HepG2 (cell line): ENCODE results near the gene MOG. TPM values are rescaled to one million over a fixed set of nuclear protein-coding genes. Genes with fewer than 3 reads are reported as not detected.

Experiments used
- DBP ChIP-seq: sonication (generic); formaldehyde crosslinking; IDR thresholded peaks from 2 replicates; pipeline ENCODE4 v1.4.0; 2020; ENCODE audit warnings: missing genetic modification reagents; ENCODE audit errors: not compliant biosample characterization
- DZIP1 ChIP-seq: sonication (generic); formaldehyde crosslinking; IDR thresholded peaks from 2 replicates; pipeline ENCODE4 v1.5.0; 2020; ENCODE audit warnings: mild to moderate bottlenecking, missing genetic modification reagents
- ETV5 ChIP-seq: IDR thresholded peaks from 2 replicates; pipeline ENCODE4 v1.6.1; 2018; ENCODE audit warnings: missing biosample characterization, missing genetic modification reagents, inconsistent platforms, borderline replicate concordance
- JARID2 ChIP-seq: sonication (generic); formaldehyde crosslinking; IDR thresholded peaks from 2 replicates; pipeline ENCODE4 v1.8.1; 2023; ENCODE audit warnings: missing genetic modification reagents, inconsistent platforms; ENCODE audit not compliant: insufficient replicate concordance
- MATR3 ChIP-seq: sonication (generic); formaldehyde crosslinking; IDR thresholded peaks from 2 replicates; pipeline ENCODE4 v1.4.0; 2020; ENCODE audit warnings: missing genetic modification reagents
- MEIS1 ChIP-seq: sonication (generic); formaldehyde crosslinking; IDR thresholded peaks from 2 replicates; pipeline ENCODE4 v1.9.0; 2021; ENCODE audit warnings: mild to moderate bottlenecking, missing genetic modification reagents, moderate library complexity, borderline replicate concordance
- PLSCR1 ChIP-seq: sonication (generic); formaldehyde crosslinking; IDR thresholded peaks from 2 replicates; pipeline ENCODE4 v1.5.0; 2020; ENCODE audit warnings: missing genetic modification reagents, mild to moderate bottlenecking, borderline replicate concordance
- TRIM22 ChIP-seq: fragments of 450-650 bp; IDR thresholded peaks from 2 replicates; pipeline ENCODE4 v1.6.1; 2017
- ZNF256 ChIP-seq: sonication (generic); formaldehyde crosslinking; conservative IDR thresholded peaks from 2 replicates; pipeline ENCODE4 v1.4.0; 2020; ENCODE audit warnings: missing genetic modification reagents
- ZNF501 ChIP-seq: sonication (generic); formaldehyde crosslinking; IDR thresholded peaks from 2 replicates; pipeline ENCODE4 v1.5.1; 2020; ENCODE audit warnings: mild to moderate bottlenecking, moderate library complexity, missing genetic modification reagents
- polyA plus RNA-seq, 8 experiments: library from polyadenylated mRNA; depleted of rRNA in 3 of 8; stranded (reverse) in 7 of 8; unstranded in 1 of 8; fragments of >200 nt; fragmentation: Illumina TruSeq in 4 of 8; extraction: Trizol in 4 of 8; gene quantifications; 2 replicates each; pipeline versions ENCODE4 v1.2.1 to v1.2.3, GENCODE V29; 2011 to 2016; ENCODE audit warnings: low read depth in 4 of 8, missing spikeins in 1 of 8, mixed read lengths in 1 of 8; ENCODE audit not compliant: insufficient read depth in 1 of 8
- total RNA-seq, 5 experiments: library from RNA; depleted of rRNA; stranded (reverse); fragments of >200 nt; fragmentation: Illumina TruSeq; extraction: Trizol; gene quantifications; 2 replicates each; pipeline ENCODE4 v1.2.3, GENCODE V29; 2016; ENCODE audit warnings: low read depth in 1 of 5
- TF ChIP-seq, protein P1 (sequence below): sonication (generic); formaldehyde crosslinking; IDR thresholded peaks from 2 replicates; pipeline ENCODE4 v1.5.0; 2020; ENCODE audit warnings: mild to moderate bottlenecking, missing genetic modification reagents, borderline replicate concordance
- TF ChIP-seq, protein P2 (sequence below): sonication (generic); formaldehyde crosslinking; IDR thresholded peaks from 2 replicates; pipeline ENCODE4 v1.4.0; 2020; ENCODE audit warnings: missing genetic modification reagents
- TF ChIP-seq, protein P3 (sequence below): sonication (generic); formaldehyde crosslinking; IDR thresholded peaks from 2 replicates; pipeline ENCODE4 v1.8.0; 2022; ENCODE audit warnings: mild to moderate bottlenecking, missing genetic modification reagents; ENCODE audit not compliant: insufficient replicate concordance

Gene MOG
- total and polyA plus RNA-seq, 2 of the 13 experiments (the other 11 are each of a cell fraction or from before 2014, with no cell fraction given): not detected

DNA sequence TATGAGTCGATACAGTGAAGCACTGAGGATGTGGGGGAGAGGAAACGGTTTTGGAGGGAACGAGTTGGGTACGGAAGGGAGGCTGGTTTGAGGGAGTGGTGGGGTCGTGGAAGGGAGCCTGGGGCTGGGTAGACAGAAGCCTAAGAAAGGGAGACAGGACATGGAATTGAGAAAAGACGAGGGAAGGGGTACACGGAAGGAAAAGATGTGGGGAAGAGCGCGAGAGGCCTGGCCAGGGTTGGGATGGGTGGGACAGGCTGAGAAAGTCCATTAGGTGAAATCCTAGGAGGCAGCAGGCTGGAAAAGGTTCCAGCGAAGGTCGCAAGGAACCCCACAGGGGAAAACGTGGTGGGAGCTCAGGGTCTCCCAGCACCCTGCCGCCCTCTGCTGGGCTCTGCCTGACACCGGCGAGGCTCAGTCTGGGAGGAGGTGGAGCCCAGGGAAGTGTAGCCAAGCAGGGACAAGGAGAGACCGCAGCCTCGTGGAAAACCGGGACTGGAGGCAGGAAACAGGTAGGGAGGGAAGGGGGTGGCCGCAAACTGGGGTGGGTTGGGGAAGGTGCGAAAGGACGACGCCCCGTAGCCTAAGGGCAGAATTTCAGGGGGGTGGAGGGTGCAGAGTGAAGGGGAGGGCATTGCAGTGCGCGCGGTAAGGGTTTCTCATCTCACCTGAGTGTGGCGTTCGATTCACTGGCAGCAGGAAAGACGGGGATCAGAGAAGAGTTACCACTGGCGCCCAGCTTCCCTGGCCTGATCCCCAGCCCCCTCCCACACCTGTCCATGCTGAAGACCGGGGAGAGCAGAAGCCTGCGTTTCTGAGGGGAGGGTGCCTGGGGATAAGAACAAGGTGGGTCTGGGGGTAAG lies 28.2 kb upstream of the MOG start (continued):
- TF ChIP-seq ZNF501 (CRISPR knock-in tag) (no peak), DBP (CRISPR knock-in tag) (no peak), PLSCR1 (CRISPR knock-in tag) (no peak), JARID2 (no peak), MEIS1 (peak; percentile 58; the same call in 1 of the 2 replicates), ZNF256 (CRISPR knock-in tag) (no peak), MATR3 (no peak), ETV5 (CRISPR knock-in tag) (no peak), DZIP1 (CRISPR knock-in tag) (peak; percentile 53; the same call in 1 of the 2 replicates), TRIM22 (no peak)
- TF ChIP-seq, protein P1, sequence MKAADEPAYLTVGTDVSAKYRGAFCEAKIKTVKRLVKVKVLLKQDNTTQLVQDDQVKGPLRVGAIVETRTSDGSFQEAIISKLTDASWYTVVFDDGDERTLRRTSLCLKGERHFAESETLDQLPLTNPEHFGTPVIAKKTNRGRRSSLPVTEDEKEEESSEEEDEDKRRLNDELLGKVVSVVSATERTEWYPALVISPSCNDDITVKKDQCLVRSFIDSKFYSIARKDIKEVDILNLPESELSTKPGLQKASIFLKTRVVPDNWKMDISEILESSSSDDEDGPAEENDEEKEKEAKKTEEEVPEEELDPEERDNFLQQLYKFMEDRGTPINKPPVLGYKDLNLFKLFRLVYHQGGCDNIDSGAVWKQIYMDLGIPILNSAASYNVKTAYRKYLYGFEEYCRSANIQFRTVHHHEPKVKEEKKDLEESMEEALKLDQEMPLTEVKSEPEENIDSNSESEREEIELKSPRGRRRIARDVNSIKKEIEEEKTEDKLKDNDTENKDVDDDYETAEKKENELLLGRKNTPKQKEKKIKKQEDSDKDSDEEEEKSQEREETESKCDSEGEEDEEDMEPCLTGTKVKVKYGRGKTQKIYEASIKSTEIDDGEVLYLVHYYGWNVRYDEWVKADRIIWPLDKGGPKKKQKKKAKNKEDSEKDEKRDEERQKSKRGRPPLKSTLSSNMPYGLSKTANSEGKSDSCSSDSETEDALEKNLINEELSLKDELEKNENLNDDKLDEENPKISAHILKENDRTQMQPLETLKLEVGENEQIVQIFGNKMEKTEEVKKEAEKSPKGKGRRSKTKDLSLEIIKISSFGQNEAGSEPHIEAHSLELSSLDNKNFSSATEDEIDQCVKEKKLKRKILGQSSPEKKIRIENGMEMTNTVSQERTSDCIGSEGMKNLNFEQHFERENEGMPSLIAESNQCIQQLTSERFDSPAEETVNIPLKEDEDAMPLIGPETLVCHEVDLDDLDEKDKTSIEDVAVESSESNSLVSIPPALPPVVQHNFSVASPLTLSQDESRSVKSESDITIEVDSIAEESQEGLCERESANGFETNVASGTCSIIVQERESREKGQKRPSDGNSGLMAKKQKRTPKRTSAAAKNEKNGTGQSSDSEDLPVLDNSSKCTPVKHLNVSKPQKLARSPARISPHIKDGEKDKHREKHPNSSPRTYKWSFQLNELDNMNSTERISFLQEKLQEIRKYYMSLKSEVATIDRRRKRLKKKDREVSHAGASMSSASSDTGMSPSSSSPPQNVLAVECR (CRISPR knock-in tag): peak; percentile 26; the same call in 1 of the 2 replicates
- TF ChIP-seq, protein P2, sequence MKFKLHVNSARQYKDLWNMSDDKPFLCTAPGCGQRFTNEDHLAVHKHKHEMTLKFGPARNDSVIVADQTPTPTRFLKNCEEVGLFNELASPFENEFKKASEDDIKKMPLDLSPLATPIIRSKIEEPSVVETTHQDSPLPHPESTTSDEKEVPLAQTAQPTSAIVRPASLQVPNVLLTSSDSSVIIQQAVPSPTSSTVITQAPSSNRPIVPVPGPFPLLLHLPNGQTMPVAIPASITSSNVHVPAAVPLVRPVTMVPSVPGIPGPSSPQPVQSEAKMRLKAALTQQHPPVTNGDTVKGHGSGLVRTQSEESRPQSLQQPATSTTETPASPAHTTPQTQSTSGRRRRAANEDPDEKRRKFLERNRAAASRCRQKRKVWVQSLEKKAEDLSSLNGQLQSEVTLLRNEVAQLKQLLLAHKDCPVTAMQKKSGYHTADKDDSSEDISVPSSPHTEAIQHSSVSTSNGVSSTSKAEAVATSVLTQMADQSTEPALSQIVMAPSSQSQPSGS (CRISPR knock-in tag): no peak
- TF ChIP-seq, protein P3, sequence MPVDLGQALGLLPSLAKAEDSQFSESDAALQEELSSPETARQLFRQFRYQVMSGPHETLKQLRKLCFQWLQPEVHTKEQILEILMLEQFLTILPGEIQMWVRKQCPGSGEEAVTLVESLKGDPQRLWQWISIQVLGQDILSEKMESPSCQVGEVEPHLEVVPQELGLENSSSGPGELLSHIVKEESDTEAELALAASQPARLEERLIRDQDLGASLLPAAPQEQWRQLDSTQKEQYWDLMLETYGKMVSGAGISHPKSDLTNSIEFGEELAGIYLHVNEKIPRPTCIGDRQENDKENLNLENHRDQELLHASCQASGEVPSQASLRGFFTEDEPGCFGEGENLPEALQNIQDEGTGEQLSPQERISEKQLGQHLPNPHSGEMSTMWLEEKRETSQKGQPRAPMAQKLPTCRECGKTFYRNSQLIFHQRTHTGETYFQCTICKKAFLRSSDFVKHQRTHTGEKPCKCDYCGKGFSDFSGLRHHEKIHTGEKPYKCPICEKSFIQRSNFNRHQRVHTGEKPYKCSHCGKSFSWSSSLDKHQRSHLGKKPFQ: no peak
